HuH-7.5 (cell line): ENCODE results near the gene FTHL17.

Source experiments
- DNase-seq: peaks from one replicate; pipeline ENCODE4 v3.0.0; 2011; ENCODE audit warnings: low spot score

The FTHL17 gene

GRCh38 chrX:31071725-31072124 is at the start of gene FTHL17:
Gene FTHL17, minus strand, starts transcription at chrX:31072041. Its CDS starts 88 bp downstream, at chrX:31071953.
- no peak for DNase-seq

DNA sequence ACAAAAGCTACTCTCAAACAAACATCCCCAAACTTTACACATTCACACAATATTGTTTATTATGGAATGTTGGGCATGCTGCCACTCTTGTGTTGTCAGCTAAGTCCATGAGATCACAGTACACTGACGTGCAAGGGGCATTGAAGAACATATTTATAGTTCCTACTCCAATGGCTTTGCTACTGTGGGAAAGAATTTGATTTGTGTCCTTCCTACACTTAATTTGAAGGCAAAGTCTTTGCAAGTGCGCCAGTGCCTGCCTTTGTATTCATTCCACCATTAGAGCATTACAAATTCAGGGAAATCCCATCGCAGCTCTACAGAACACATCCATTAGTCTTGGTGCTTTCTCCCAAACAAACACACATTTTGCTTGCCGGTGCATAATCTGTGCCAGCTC is 45.4 kb upstream of the FTHL17 start:
- no peak for DNase-seq

GRCh38 chrX:31115398-31115797 is 43.6 kb upstream of the FTHL17 start:
- DNase-seq: no peak

DNA sequence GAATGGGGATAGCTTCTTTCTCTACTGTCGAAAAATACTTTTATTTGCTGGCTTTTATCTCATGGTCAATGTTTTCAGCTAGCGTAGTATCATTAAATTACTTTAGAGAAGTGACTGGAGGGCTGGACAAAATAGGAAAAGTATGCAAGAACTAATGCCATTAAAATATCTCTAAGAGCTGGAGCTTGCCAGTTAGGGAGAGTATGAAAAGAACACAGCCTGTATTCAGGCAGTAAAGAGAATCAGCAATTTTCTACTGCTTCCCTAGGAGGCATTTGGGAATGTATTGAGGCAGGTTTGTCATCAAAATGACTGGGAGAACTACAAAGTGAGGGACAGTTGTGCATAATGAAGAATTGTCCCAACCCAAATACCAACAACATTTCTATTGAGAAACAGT is 43.0 kb upstream of the FTHL17 start:
- no peak for DNase-seq

DNA sequence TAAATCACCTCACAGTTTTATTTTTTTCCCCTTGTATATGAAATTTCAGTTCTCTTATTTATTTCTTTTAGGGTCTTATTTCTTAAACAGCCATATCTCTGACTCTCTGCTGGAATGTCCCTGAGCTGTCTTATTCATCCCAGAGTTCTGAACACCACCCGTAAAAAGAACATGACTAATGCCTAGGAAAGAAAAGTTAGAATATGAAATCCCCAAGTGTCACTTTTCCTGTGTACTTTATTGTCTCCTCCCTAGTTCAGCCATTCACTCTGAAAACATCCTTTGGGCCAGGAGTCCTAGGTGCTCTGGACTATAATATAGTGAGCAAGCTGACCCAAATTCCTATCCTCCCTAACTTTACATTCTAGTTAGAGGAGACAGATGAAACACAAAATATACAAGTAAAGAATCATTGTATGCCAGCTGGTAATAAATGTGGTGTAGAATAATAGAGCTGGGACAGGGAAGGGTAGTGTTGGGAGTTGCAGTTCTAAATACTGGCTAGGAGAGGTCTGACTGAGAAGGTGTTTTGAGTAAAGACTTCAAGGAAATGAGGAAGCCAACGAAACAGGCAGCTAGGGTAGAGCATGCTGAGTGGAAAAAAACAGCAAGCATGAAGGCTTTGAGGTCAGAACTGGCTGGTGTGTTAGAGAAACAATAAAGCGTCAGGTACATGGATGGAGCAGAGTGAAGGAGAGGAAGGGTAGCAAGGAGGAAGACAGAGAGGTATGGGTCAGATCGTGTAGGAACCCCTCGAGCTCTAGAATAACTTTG is 40.6 kb upstream of the FTHL17 start:
- DNase-seq: no peak

DNA sequence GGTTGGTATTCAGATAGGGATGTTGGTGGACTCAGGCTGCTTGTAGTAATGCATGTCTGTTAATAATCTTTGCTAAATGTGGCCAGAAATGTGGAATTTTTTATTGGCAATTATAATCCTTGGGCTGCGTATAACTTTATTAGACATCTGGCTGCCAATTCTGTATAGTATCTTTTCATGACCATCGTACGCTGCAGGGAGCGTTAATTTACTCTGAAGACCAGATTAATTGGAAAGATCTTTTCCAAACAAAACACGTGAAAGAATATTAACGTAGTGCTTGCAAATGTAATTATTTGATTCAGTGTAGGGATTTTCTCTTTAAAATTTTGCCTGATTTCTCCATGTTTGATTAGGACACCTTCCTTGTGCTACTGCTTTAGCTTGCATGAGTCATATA is 38.8 kb upstream of the FTHL17 start:
- DNase-seq: no peak

GRCh38 chrX:31099536-31100090 is 27.8 kb upstream of the FTHL17 start:
- no peak for DNase-seq

- no peak for DNase-seq
Measured at GRCh38 chrX:31098079-31098478, 26.2 kb upstream of the FTHL17 start.

DNA sequence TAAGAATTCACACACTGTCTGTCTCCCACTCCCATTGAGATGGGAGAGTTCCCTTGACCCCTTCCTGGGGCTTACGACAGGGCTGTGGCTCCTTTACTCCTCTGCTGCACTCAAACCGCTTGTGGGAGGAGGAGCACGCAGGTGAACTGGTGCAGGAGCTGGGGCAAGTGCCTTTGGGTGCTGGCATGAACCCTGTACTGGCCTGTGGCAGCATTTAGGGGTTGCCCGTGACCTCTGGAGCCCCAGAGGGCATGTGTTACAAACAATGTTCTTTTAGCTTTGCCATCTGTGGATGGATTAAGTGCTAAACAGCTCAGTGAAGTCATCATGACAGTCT is 21.8 kb upstream of the FTHL17 start:
- DNase-seq: no peak

- no peak for DNase-seq
Measured at GRCh38 chrX:31092970-31093638, 21.3 kb upstream of the FTHL17 start.

- DNase-seq: no peak
Measured at GRCh38 chrX:31092476-31092875, 20.6 kb upstream of the FTHL17 start.

DNA sequence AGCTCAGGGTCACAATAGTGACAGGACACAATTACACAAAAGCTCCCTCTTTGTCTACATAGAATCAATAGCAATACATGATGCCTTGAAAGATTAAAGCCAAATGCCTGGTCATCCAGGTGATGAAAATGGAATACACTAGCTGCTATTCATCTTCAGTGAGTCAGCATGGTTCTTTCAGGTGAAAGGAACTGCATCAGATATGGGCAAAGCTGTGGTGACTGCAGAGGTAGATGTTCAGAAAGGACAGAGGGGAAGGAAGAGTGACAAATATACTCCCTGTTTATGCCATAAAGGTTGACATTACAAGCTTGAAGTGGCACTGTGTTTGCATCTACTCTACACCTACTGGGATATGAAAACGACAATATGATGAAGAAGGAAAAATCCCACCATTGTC is 20.0 kb upstream of the FTHL17 start:
- DNase-seq: no peak

GRCh38 chrX:31074522-31074921 is 2.7 kb upstream of the FTHL17 start:
- no peak for DNase-seq

- no peak for DNase-seq
Measured at GRCh38 chrX:31071262-31071661, 579 bp downstream of the FTHL17 start.

GRCh38 chrX:31070057-31070468 is 1.8 kb downstream of the FTHL17 start:
- no peak for DNase-seq

DNA sequence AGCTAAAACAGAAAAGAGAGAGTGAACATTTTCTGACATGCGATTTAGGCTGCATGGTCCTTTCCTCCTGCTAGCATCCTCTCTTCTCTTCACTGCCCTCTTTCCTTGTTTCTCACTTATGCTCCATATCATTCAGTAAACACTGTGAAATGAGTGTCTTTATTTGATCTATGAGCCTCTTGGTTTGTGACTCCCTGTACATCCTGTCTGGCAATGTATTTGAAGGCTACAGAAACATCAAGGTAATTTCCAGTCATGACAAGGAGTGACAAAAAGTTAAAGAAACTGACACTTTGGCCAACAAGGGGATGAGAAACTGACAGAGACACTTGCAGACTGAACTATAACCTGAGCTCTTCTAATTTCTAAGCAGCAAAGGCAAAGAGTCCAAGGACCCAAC is 8.7 kb downstream of the FTHL17 start:
- no peak for DNase-seq

GRCh38 chrX:31061091-31061490 is 10.8 kb downstream of the FTHL17 start:
- DNase-seq: no peak

DNA sequence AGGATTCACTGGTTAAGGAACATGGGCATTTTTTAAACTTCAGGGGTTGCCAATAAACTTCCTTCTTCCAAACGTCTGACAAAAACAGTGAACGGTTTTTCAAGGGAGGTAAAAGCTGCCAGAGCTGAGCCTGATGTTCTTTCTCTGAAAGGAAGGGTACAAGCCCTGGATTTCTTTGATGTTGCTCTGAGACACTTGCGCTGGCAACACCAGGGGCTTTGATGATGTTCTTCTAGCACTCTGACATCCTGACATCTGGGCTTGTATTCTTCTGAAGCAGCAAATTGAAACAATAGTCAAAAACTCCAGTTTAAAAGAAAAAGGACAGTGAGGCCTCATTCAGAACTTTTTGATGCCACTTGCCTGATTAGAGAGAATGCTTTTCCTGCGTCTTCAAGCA is 11.8 kb downstream of the FTHL17 start:
- no peak for DNase-seq

GRCh38 chrX:31058284-31058683 is 13.6 kb downstream of the FTHL17 start:
- no peak for DNase-seq

- no peak for DNase-seq
Measured at GRCh38 chrX:31057691-31058090, 14.2 kb downstream of the FTHL17 start.

GRCh38 chrX:31057291-31057690 is 14.6 kb downstream of the FTHL17 start:
- DNase-seq: no peak

GRCh38 chrX:31053621-31054020 is 18.2 kb downstream of the FTHL17 start:
- DNase-seq: no peak

- DNase-seq: no peak
Measured at GRCh38 chrX:31039327-31039711, 32.5 kb downstream of the FTHL17 start.
